ENCODE measurements around the gene ABHD12B.

Gene ABHD12B

DNA sequence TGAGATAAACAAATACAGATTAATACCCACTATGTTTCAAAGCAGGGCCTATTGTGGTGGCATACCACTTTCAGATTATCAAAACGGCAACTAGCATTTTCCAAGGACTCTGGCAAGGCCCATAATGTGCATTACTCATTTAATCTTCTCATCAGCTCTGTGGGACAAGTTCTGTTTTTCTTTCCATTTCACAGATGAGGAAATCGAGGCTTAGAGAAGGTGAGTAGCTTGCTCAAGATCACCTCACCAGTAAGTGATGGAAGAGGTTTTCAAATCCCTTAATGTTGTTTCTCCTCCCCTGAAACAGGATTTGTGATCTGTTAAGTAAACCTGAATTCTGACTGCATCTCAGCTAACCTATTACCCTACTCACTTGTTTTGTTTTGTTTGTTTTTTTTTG lies 76.4 kb downstream of the ABHD12B start:
- no peak overlapping the region for H3K27ac ChIP-seq (replicated peaks)
- no peaks in the 10 kb centered on the region for H3K27me3 ChIP-seq (ENCODE audit: insufficient read depth, poor library complexity, severe bottlenecking)
- DNase-seq (ENCODE audit: low read depth in 1 of 2, low spot score in 1 of 2), result no peak
- TF ChIP-seq, protein P1, sequence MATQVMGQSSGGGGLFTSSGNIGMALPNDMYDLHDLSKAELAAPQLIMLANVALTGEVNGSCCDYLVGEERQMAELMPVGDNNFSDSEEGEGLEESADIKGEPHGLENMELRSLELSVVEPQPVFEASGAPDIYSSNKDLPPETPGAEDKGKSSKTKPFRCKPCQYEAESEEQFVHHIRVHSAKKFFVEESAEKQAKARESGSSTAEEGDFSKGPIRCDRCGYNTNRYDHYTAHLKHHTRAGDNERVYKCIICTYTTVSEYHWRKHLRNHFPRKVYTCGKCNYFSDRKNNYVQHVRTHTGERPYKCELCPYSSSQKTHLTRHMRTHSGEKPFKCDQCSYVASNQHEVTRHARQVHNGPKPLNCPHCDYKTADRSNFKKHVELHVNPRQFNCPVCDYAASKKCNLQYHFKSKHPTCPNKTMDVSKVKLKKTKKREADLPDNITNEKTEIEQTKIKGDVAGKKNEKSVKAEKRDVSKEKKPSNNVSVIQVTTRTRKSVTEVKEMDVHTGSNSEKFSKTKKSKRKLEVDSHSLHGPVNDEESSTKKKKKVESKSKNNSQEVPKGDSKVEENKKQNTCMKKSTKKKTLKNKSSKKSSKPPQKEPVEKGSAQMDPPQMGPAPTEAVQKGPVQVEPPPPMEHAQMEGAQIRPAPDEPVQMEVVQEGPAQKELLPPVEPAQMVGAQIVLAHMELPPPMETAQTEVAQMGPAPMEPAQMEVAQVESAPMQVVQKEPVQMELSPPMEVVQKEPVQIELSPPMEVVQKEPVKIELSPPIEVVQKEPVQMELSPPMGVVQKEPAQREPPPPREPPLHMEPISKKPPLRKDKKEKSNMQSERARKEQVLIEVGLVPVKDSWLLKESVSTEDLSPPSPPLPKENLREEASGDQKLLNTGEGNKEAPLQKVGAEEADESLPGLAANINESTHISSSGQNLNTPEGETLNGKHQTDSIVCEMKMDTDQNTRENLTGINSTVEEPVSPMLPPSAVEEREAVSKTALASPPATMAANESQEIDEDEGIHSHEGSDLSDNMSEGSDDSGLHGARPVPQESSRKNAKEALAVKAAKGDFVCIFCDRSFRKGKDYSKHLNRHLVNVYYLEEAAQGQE (IDR thresholded peaks at IDR 0.05; ENCODE audit: insufficient replicate concordance, low read depth), result no peak
- TF ChIP-seq GABPA (IDR thresholded peaks at IDR 0.05; ENCODE audit: low read depth) (no peak), SPI1 (IDR thresholded peaks at IDR 0.05; ENCODE audit: borderline replicate concordance, low read depth) (no peak), POLR2AphosphoS5 (IDR thresholded peaks at IDR 0.05; ENCODE audit: low read depth) (no peak)
- TF ChIP-seq, protein P2, sequence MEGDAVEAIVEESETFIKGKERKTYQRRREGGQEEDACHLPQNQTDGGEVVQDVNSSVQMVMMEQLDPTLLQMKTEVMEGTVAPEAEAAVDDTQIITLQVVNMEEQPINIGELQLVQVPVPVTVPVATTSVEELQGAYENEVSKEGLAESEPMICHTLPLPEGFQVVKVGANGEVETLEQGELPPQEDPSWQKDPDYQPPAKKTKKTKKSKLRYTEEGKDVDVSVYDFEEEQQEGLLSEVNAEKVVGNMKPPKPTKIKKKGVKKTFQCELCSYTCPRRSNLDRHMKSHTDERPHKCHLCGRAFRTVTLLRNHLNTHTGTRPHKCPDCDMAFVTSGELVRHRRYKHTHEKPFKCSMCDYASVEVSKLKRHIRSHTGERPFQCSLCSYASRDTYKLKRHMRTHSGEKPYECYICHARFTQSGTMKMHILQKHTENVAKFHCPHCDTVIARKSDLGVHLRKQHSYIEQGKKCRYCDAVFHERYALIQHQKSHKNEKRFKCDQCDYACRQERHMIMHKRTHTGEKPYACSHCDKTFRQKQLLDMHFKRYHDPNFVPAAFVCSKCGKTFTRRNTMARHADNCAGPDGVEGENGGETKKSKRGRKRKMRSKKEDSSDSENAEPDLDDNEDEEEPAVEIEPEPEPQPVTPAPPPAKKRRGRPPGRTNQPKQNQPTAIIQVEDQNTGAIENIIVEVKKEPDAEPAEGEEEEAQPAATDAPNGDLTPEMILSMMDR (IDR thresholded peaks at IDR 0.05; ENCODE audit: insufficient read depth, low read length), result no peak
- no peak overlapping the region for H3K4me3 ChIP-seq (replicated peaks; ENCODE audit: insufficient read depth, low read length)

DNA sequence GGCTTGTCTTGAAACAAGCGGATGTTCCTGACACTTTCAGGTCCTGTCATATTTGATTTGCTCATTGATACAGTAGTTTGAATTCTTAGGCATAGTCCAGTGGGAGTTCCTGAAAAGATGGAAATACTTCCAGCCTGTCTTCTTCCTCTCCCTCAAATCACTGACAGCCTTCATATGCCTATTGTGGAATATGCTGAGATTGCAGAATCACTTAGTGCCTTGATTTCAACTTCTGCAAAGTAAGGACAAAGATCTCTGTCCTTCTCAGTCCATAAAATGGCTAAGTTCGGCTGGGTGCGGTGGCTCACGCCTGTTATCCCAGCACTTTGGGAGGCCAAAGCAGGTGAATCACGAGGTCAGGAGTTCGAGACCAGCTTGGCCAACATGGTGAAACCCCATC lies 79.2 kb downstream of the ABHD12B start:
- Histone ChIP-seq H3K27ac (replicated peaks) (no peak overlapping the region), H3K27me3 (ENCODE audit: insufficient read depth, poor library complexity, severe bottlenecking) (no peaks in the 10 kb centered on the region), H3K4me3 (replicated peaks; ENCODE audit: insufficient read depth, low read length) (no peak overlapping the region)
- TF ChIP-seq, protein P1 (IDR thresholded peaks at IDR 0.05; ENCODE audit: insufficient replicate concordance, low read depth), result no peak
- TF ChIP-seq, protein P2 (IDR thresholded peaks at IDR 0.05; ENCODE audit: insufficient read depth, low read length), result no peak
- TF ChIP-seq POLR2AphosphoS5 (IDR thresholded peaks at IDR 0.05; ENCODE audit: low read depth) (no peak), GABPA (IDR thresholded peaks at IDR 0.05; ENCODE audit: low read depth) (no peak), SPI1 (IDR thresholded peaks at IDR 0.05; ENCODE audit: borderline replicate concordance, low read depth) (no peak)
- DNase-seq (ENCODE audit: low read depth in 1 of 2, low spot score in 1 of 2), result no peak

DNA sequence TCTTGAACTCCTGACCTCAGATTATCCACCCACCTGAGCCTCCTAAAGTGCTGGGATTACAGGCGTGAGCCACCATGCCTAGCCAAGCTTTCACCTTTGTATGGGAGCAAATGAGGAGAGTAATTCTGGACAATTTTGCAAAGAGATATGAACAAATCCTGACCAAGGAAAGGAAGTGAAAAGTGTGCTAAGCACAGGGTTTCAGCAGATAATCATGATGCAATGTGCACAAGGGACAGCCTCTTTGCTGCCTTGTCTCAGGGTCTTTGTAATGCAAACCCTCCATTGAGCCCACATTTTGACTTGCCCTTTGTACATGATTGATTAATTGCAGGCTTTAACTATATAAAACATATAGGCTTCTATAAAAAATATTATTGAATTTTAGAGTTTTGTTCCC lies 81.6 kb downstream of the ABHD12B start:
- peak overlapping the region; percentile 46 for H3K27ac ChIP-seq (replicated peaks)
- no peak overlapping the region for H3K4me3 ChIP-seq (replicated peaks; ENCODE audit: insufficient read depth, low read length)
- TF ChIP-seq POLR2AphosphoS5 (IDR thresholded peaks at IDR 0.05; ENCODE audit: low read depth) (no peak), GABPA (IDR thresholded peaks at IDR 0.05; ENCODE audit: low read depth) (no peak), SPI1 (IDR thresholded peaks at IDR 0.05; ENCODE audit: borderline replicate concordance, low read depth) (peak; percentile 57; the same call in 1 of the 2 replicates)
- TF ChIP-seq, protein P1 (IDR thresholded peaks at IDR 0.05; ENCODE audit: insufficient replicate concordance, low read depth), result no peak
- TF ChIP-seq, protein P2 (IDR thresholded peaks at IDR 0.05; ENCODE audit: insufficient read depth, low read length), result no peak
- no peaks in the 10 kb centered on the region for H3K27me3 ChIP-seq (ENCODE audit: insufficient read depth, poor library complexity, severe bottlenecking)
- DNase-seq (ENCODE audit: low read depth in 1 of 2, low spot score in 1 of 2), result peak in 1 of 2 experiments; percentile 65

Data from HL-60 (cell line).